Measurements from ENCODE around the gene MED8. TPM values are rescaled to one million over a fixed set of nuclear protein-coding genes. Genes with fewer than 3 reads are reported as not detected.

The MED8 gene
- total RNA-seq, 4 donors from 2014 or later, result 14.9 to 30.8 (median 23.8) TPM

GRCh38 chr1:43354936-43355335 is 34.7 kb downstream of the MED8 start:
- no peaks in the 10 kb centered on the region for H3K27me3 ChIP-seq
- intact Hi-C loops (cut with DNase I; ENCODE audit: low total_unique reads), result loop anchor here (5.0 kb wide), 1 partner anchor 58 kb away; no protein-coding TSS in a partner anchor
- peaks cover 10 to 12% of the 10 kb centered on the region in 2 donors for H3K4me1 ChIP-seq
- H3K27ac ChIP-seq, result no peak overlapping the region
- in situ Hi-C loops (cut with MboI; ENCODE audit: low sequenced_read_pairs in 4 of 4), result no loop called here
- H3K9me3 ChIP-seq, result no peaks in the 10 kb centered on the region
- no peak for ATAC-seq
- no peak overlapping the region for H3K4me3 ChIP-seq
- no peaks in the 10 kb centered on the region for H3K36me3 ChIP-seq
- DNase-seq, result no peak
- TF ChIP-seq CTCF (IDR thresholded peaks at IDR 0.05 in 4 of 5, conservative IDR thresholded peaks at IDR 0.05 in 1 of 5) (no peak), POLR2A (IDR thresholded peaks at IDR 0.05) (no peak)

GRCh38 chr1:43354471-43354870 is 35.1 kb downstream of the MED8 start:
- ATAC-seq, result no peak
- no peaks in the 10 kb centered on the region for H3K27me3 ChIP-seq
- TF ChIP-seq CTCF (IDR thresholded peaks at IDR 0.05 in 4 of 5, conservative IDR thresholded peaks at IDR 0.05 in 1 of 5) (no peak), POLR2A (IDR thresholded peaks at IDR 0.05) (no peak)
- no peak for DNase-seq
- H3K27ac ChIP-seq, result no peak overlapping the region
- H3K4me3 ChIP-seq, result no peak overlapping the region
- peaks cover 10 to 12% of the 10 kb centered on the region in 2 donors for H3K4me1 ChIP-seq
- no peaks in the 10 kb centered on the region for H3K9me3 ChIP-seq
- intact Hi-C loops (cut with DNase I; ENCODE audit: low total_unique reads) (no loop called here), in situ Hi-C loops (cut with MboI; ENCODE audit: low sequenced_read_pairs in 4 of 4) (no loop called here)
- H3K36me3 ChIP-seq, result no peaks in the 10 kb centered on the region

- Histone ChIP-seq H3K4me3 (no peak overlapping the region), H3K4me1 (peaks cover 4 to 12% of the 10 kb centered on the region in 2 donors), H3K36me3 (no peaks in the 10 kb centered on the region), H3K27ac (no peak overlapping the region), H3K9me3 (no peaks in the 10 kb centered on the region), H3K27me3 (no peaks in the 10 kb centered on the region)
- DNase-seq, result no peak
- intact Hi-C loops (cut with DNase I; ENCODE audit: low total_unique reads) (no loop called here), in situ Hi-C loops (cut with MboI; ENCODE audit: low sequenced_read_pairs in 4 of 4) (no loop called here)
- TF ChIP-seq CTCF (IDR thresholded peaks at IDR 0.05 in 4 of 5, conservative IDR thresholded peaks at IDR 0.05 in 1 of 5), result no peak
- no peak for TF ChIP-seq POLR2A (IDR thresholded peaks at IDR 0.05)
- no peak for ATAC-seq
Observed at GRCh38 chr1:43352881-43353280, 36.7 kb downstream of the MED8 start.

- H3K27me3 ChIP-seq, result no peaks in the 10 kb centered on the region
- H3K4me1 ChIP-seq, result peaks cover 0 to 8% of the 10 kb centered on the region in 2 donors
- intact Hi-C loops (cut with DNase I; ENCODE audit: low total_unique reads) (no loop called here), in situ Hi-C loops (cut with MboI; ENCODE audit: low sequenced_read_pairs in 4 of 4) (no loop called here)
- no peak overlapping the region for H3K27ac ChIP-seq
- DNase-seq, result no peak
- no peak overlapping the region for H3K4me3 ChIP-seq
- ATAC-seq, result no peak
- no peak for TF ChIP-seq CTCF (IDR thresholded peaks at IDR 0.05 in 4 of 5, conservative IDR thresholded peaks at IDR 0.05 in 1 of 5)
- TF ChIP-seq POLR2A (IDR thresholded peaks at IDR 0.05), result no peak
- no peaks in the 10 kb centered on the region for H3K9me3 ChIP-seq
- H3K36me3 ChIP-seq, result no peaks in the 10 kb centered on the region
Observed at GRCh38 chr1:43352351-43352705, 37.3 kb downstream of the MED8 start.
